Lung (tissue), 12 donors: Measurements from ENCODE around the gene HGS. TPM values are rescaled to one million over a fixed set of nuclear protein-coding genes. Genes with fewer than 3 reads are reported as not detected.

Source experiments
- ATAC-seq: fragments of 200-7000 bp; cut with Tn5 transposase; one replicate; pipeline ENCODE4 v1.9.1; 2020; ENCODE audit warnings: moderate number of reproducible peaks; ENCODE audit not compliant: insufficient read depth, low FRiP score
- DNase-seq, 3 donors: peaks; one replicate each; pipeline ENCODE4 v3.0.0-alpha.2; 2013 to 2017
- H3K27ac ChIP-seq, 2 donors: one replicate each; pipeline ENCODE4 v1.5.1; 2013; ENCODE audit warnings: mild to moderate bottlenecking in 2 of 2, moderate library complexity in 2 of 2, control low read depth in 1 of 2, inconsistent platforms in 1 of 2, low read depth in 1 of 2, low read length in 1 of 2
- H3K27me3 ChIP-seq, 3 donors: one replicate each; pipeline ENCODE4 v1.5.1; 2013; ENCODE audit warnings: low read length in 2 of 3; ENCODE audit not compliant: control insufficient read depth in 3 of 3, insufficient read depth in 3 of 3
- H3K36me3 ChIP-seq, 4 donors: one replicate each; pipeline ENCODE4 v1.5.1; 2013; ENCODE audit warnings: low read length in 4 of 4, mild to moderate bottlenecking in 1 of 4, moderate library complexity in 1 of 4; ENCODE audit not compliant: control insufficient read depth in 4 of 4, insufficient read depth in 4 of 4
- H3K4me1 ChIP-seq, 5 donors: one replicate each; pipeline ENCODE4 v1.5.1; 2013; ENCODE audit warnings: low read length in 5 of 5, mild to moderate bottlenecking in 2 of 5, moderate library complexity in 1 of 5; ENCODE audit not compliant: control insufficient read depth in 5 of 5, insufficient read depth in 5 of 5
- H3K4me3 ChIP-seq: one replicate; pipeline ENCODE4 v1.5.1; 2013; ENCODE audit warnings: mild to moderate bottlenecking, control low read depth, moderate library complexity
- H3K9ac ChIP-seq, 2 donors: one replicate each; pipeline ENCODE4 v1.5.1; 2013; ENCODE audit warnings: low read length in 2 of 2, control low read depth in 1 of 2; ENCODE audit not compliant: insufficient read depth in 1 of 2
- H3K9me3 ChIP-seq, 4 donors: one replicate each; pipeline ENCODE4 v1.5.1; 2013; ENCODE audit warnings: low read length in 3 of 4, mild to moderate bottlenecking in 1 of 4, moderate library complexity in 1 of 4; ENCODE audit not compliant: control insufficient read depth in 4 of 4, insufficient read depth in 3 of 4
- WGBS, 2 donors: extraction: QIAGEN DNeasy Blood & Tissue Kit; methylation state at CpG; one replicate each; pipeline ENCODE4 v1.1.7; 2013; 5-methylcytosine and 5-hydroxymethylcytosine counted together
- polyA plus RNA-seq, 2 donors: library from polyadenylated mRNA; stranded (reverse); fragments of 200-250 nt; gene quantifications; one replicate each; pipeline ENCODE4 v1.2.1, GENCODE V29; 2013
- total RNA-seq, 2 donors: library from RNA; depleted of rRNA in 1 of 2; stranded (reverse); fragments of >200 nt in 1 of 2; gene quantifications; one replicate each; pipeline ENCODE4 v1.2.1, GENCODE V29; 2014 to 2021
- TF ChIP-seq, protein P1 (sequence below): IDR thresholded peaks from 2 replicates; pipeline ENCODE4 v1.5.1; 2012; ENCODE audit warnings: mild to moderate bottlenecking; ENCODE audit errors: control extremely low read depth, extremely low read depth
- donor health status: control.
- donor health status: control.
- donor health status: Bipolar disorder and iron deficiency.
- donor health status: healthy.
- donor health status: DM: yes; HTN: yes; CAD: no.

HGS gene
- total and polyA plus RNA-seq, 4 donors = 51.5 to 128 (median 108) TPM

DNA sequence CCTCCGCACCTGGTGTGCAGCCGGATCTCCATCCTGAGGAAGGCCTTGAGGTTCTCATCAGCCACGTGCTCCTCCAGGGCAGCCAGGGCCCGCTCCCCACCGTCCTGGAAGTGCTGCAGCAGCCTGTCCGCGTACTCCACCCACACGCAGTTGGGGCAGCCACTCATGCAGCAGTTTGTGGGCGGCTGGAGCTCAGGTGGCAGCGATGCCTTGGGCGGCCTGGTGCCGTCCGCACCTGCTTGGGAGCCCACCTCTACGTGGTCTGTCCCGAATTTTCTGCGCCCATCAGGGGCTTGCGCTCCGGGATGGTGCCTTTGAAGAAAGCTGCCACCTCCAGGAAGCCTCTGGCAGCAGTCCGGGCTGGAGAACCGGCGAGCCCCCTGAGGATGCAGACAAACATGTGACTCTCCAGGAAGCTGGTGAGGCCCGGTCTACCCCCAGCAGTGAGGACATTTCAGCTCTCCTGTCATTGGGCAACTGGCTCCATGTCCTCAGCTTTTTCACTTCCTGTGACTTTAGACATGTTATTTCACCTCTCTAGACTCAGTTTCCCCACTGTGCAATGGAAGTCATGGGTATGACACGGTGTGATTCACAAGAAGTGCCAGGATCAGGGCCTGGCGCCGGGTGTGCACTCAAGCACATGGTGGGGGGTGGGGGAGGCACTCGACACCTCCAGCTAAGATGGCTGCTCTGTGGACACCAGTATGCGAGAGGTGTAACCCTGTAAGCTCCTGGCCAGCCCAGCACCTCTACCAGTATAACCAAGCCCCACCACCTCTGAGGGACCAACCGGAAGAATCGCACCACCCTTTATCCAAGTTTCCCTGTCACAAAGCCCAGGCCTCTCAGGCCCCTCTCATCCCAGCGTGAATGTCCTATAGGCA is 18.4 kb upstream of the HGS start:
- Histone ChIP-seq H3K36me3 (peaks cover 0 to 12% (median 4%) of the 10 kb centered on the region in 4 donors), H3K4me3 (peak overlapping the region; percentile 93), H3K9ac (peak overlapping the region; percentile 53 to 77), H3K4me1 (peaks cover 0 to 17% (median 4%) of the 10 kb centered on the region in 5 donors), H3K27ac (peak overlapping the region; percentile 86 to 93), H3K9me3 (no peaks in the 10 kb centered on the region), H3K27me3 (no peaks in the 10 kb centered on the region)
- TF ChIP-seq, protein P1, sequence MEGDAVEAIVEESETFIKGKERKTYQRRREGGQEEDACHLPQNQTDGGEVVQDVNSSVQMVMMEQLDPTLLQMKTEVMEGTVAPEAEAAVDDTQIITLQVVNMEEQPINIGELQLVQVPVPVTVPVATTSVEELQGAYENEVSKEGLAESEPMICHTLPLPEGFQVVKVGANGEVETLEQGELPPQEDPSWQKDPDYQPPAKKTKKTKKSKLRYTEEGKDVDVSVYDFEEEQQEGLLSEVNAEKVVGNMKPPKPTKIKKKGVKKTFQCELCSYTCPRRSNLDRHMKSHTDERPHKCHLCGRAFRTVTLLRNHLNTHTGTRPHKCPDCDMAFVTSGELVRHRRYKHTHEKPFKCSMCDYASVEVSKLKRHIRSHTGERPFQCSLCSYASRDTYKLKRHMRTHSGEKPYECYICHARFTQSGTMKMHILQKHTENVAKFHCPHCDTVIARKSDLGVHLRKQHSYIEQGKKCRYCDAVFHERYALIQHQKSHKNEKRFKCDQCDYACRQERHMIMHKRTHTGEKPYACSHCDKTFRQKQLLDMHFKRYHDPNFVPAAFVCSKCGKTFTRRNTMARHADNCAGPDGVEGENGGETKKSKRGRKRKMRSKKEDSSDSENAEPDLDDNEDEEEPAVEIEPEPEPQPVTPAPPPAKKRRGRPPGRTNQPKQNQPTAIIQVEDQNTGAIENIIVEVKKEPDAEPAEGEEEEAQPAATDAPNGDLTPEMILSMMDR = no peak
- DNase-seq = peak in 1 of 3 donors; percentile 8
- ATAC-seq = peak; percentile 10
- 51 to 55% methylated on average over 30 of the region's 30 CpGs for WGBS, 2 donors

GRCh38 chr17:81666092-81666341 is 17.8 kb upstream of the HGS start:
- Histone ChIP-seq H3K4me3 (peak overlapping the region; percentile 93), H3K27me3 (no peaks in the 10 kb centered on the region), H3K36me3 (peaks cover 0 to 14% (median 4%) of the 10 kb centered on the region in 4 donors), H3K9ac (peak overlapping the region; percentile 53 to 77), H3K9me3 (no peaks in the 10 kb centered on the region), H3K4me1 (peaks cover 0 to 17% (median 4%) of the 10 kb centered on the region in 5 donors), H3K27ac (peak overlapping the region; percentile 86 to 93)
- TF ChIP-seq, protein P1 = no peak
- no peak for ATAC-seq
- DNase-seq = peak in 1 of 3 donors; percentile 46
- 0% methylated on average over 16 of the region's 16 CpGs for WGBS, 2 donors

- Histone ChIP-seq H3K9ac (peak within 1 kb of the TSS; percentile 53 to 77), H3K4me3 (peak within 1 kb of the TSS; percentile 93), H3K27ac (peak within 1 kb of the TSS; percentile 88 to 93), H3K27me3 (no peaks in the 10 kb centered on the region), H3K9me3 (no peaks in the 10 kb centered on the region), H3K36me3 (peaks cover 0 to 18% (median 7%) of the 10 kb centered on the region in 4 donors), H3K4me1 (peaks cover 0 to 17% (median 4%) of the 10 kb centered on the region in 5 donors)
- TF ChIP-seq, protein P1 = no peak
- ATAC-seq = peak; percentile 97
- 0% methylated on average over 81 to 96 of the region's 96 CpGs for WGBS, 2 donors
- peak; percentile 96 to 98 (median 96) for DNase-seq
Measured at GRCh38 chr17:81666342-81667191, 17.2 kb upstream of the HGS start, which contains the start of the genes CCDC137 and OXLD1. TSS of gene CCDC137 (plus strand) at chr17:81666737. CDS start at chr17:81666767, 30 bp downstream. TSS of gene OXLD1 (minus strand) at chr17:81666605. CDS start at chr17:81666577, 28 bp downstream.
